Osteoblast (primary cell): ENCODE results near the gene ST3GAL2. TPM values are rescaled to one million over a fixed set of nuclear protein-coding genes. Genes with fewer than 3 reads are reported as not detected.

ENCODE experiments used
- DNase-seq: peaks from one replicate; pipeline ENCODE4 v3.0.0; 2011; ENCODE audit warnings: low spot score, mixed read lengths; ENCODE audit not compliant: insufficient read length; ENCODE audit errors: missing footprints
- H2AFZ ChIP-seq: 2 replicates; pipeline ENCODE4 v1.6.0; 2011; ENCODE audit warnings: mild to moderate bottlenecking, low read length
- H3K27ac ChIP-seq: 2 replicates; pipeline ENCODE4 v1.5.1; 2011; ENCODE audit warnings: mild to moderate bottlenecking, low read depth, low read length, moderate library complexity
- H3K27me3 ChIP-seq: 2 replicates; pipeline ENCODE4 v1.6.0; 2012; ENCODE audit warnings: mild to moderate bottlenecking, control low read depth, inconsistent platforms, low read length, moderate library complexity; ENCODE audit not compliant: insufficient read depth
- H3K36me3 ChIP-seq: 2 replicates; pipeline ENCODE4 v1.5.1; 2011; ENCODE audit warnings: mild to moderate bottlenecking, low read length, control low read depth, moderate library complexity; ENCODE audit not compliant: insufficient read depth
- H3K4me1 ChIP-seq: 2 replicates; pipeline ENCODE4 v1.5.1; 2011; ENCODE audit warnings: mild to moderate bottlenecking, low read length, control low read depth, moderate library complexity; ENCODE audit not compliant: insufficient read depth
- H3K4me2 ChIP-seq: 2 replicates; pipeline ENCODE4 v1.6.0; 2011; ENCODE audit warnings: mild to moderate bottlenecking, low read length; ENCODE audit not compliant: insufficient read depth
- H3K4me3 ChIP-seq: fragments of 200-600 bp; sonication (generic); 3 replicates; pipeline ENCODE4 v1.5.1; 2012; ENCODE audit warnings: mild to moderate bottlenecking, low read length, inconsistent platforms; ENCODE audit not compliant: insufficient read depth
- H3K79me2 ChIP-seq: 2 replicates; pipeline ENCODE4 v1.6.0; 2012; ENCODE audit warnings: mild to moderate bottlenecking, low read length, control low read depth, inconsistent platforms; ENCODE audit not compliant: insufficient read depth
- H3K9me3 ChIP-seq: 2 replicates; pipeline ENCODE4 v1.5.1; 2011; ENCODE audit warnings: low read depth, low read length, control low read depth
- H4K20me1 ChIP-seq: 2 replicates; pipeline ENCODE4 v1.6.0; 2012; ENCODE audit warnings: mild to moderate bottlenecking, low read length, control low read depth; ENCODE audit not compliant: insufficient read depth
- total RNA-seq: library from RNA; depleted of rRNA; stranded (reverse); fragments of >200 nt; gene quantifications from 2 replicates; pipeline ENCODE4 v1.2.3, GENCODE V29; 2012
- TF ChIP-seq, protein P1 (sequence below): IDR thresholded peaks from 2 replicates; pipeline ENCODE4 v1.5.1; 2011; ENCODE audit warnings: mild to moderate bottlenecking, low read depth, low read length, moderate library complexity; ENCODE audit errors: extremely low read depth

The ST3GAL2 gene
- total RNA-seq, 1 donor, result 22.4 TPM

DNA sequence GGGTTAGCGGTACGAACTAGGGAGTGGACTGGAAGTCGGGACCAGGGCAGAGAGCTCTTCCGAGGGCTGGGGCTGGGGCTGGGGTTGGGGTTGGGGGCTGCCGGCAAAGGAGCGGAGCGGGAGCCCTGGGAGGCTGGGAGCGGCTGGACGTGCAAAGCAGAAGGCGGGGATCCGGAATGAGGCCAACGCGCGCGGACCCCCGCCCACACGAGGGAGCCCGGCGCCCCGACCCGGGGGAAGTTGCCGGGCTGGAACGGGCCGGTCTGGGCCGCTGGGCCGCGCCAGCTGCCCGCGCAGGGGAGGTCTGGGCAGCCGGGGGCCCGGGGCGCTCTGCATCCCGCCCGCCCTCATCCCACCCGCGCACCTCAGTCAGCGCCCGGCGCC, 323 bp downstream of the ST3GAL2 start:
- no peak for DNase-seq
- H3K4me1 ChIP-seq, result peaks cover 28% of the 10 kb centered on the region
- TF ChIP-seq, protein P1, sequence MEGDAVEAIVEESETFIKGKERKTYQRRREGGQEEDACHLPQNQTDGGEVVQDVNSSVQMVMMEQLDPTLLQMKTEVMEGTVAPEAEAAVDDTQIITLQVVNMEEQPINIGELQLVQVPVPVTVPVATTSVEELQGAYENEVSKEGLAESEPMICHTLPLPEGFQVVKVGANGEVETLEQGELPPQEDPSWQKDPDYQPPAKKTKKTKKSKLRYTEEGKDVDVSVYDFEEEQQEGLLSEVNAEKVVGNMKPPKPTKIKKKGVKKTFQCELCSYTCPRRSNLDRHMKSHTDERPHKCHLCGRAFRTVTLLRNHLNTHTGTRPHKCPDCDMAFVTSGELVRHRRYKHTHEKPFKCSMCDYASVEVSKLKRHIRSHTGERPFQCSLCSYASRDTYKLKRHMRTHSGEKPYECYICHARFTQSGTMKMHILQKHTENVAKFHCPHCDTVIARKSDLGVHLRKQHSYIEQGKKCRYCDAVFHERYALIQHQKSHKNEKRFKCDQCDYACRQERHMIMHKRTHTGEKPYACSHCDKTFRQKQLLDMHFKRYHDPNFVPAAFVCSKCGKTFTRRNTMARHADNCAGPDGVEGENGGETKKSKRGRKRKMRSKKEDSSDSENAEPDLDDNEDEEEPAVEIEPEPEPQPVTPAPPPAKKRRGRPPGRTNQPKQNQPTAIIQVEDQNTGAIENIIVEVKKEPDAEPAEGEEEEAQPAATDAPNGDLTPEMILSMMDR, result no peak
- peak overlapping the region; percentile 70 for H3K27ac ChIP-seq
- peak overlapping the region; percentile 82 for H3K4me3 ChIP-seq
- no peaks in the 10 kb centered on the region for H3K9me3 ChIP-seq
- no peak overlapping the region for H2AFZ ChIP-seq
- peak overlapping the region; percentile 98 for H3K4me2 ChIP-seq
- H3K27me3 ChIP-seq, result no peaks in the 10 kb centered on the region
- peaks cover 33% of the 10 kb centered on the region for H4K20me1 ChIP-seq
- peaks cover 36% of the 10 kb centered on the region for H3K79me2 ChIP-seq
- H3K36me3 ChIP-seq, result peaks cover 5% of the 10 kb centered on the region

DNA sequence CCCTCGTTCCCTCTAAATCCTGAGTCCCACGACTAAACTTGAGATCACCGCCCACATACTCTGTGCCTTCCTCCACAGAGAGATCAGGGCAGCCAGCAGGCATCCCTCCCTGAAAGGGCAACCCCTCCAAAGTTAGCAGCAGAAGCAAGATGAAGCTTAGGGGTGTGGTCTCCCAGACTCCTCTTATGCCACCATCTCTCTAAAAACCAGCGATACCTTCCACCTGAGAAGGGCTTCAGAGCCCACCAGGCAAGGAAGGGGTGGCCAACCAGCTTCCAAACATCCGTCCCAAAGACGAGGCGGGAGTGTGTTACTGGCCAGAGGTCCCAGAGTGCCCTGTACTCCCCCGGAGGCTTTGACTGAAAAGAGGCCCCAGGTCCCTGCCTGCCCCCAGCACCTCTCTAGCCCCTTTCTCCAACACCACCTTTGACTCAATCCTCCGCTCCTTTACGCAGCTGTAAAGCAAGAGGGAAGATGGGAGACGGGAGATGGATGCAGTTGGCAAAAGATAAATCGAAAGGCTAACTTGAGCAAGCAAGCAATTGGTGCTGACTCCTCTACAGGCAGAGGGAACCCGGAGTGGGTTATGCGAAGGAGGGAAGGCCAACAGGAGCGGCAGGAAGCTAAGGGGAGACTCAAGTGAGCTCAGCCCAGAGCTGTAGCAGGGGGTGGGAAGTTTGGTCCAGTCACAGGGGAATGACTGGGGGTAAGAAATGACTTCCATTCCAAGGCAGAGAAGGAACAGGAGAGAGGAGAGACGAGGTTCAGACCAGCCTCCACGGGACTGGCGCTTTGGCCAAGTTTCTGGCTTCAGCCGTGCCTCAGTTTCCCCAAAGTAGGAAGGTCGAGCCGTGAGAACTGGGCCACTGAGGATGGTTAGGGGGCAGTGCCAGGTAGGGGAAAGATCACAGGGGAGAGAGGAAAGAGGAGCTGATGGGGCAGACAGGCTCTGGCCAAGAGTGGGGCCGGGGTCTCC, 1.0 kb downstream of the ST3GAL2 start:
- Histone ChIP-seq H3K79me2 (peaks cover 41% of the 10 kb centered on the region), H3K27ac (peak overlapping the region; percentile 70), H3K4me1 (peaks cover 35% of the 10 kb centered on the region)

DNA sequence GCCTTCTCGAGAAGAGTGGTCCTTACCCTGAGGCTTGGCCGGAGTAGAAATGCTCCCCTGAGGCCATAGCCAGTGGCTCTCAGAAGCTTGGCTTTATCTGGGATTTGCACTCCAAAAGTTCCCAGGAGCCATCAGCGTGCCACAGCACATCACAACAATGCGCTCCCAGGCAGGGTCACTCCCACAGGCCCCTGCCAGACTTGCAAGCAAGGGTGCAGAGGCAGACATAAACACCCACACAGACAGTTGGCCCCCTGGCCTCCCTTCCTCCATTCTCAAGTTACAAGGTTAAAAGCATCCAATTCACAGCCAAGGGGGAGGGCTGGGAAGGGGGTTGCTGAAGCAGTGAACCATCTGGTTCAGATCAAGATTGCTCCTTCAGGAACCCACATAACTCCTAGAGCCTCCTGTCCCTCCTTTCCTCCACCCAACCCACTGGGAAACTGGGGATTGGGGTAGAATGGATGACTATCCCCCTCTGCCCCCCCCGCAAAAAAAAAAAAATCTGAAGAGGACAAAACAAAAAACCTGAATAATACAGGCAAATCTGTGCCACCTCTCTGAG, 1.8 kb downstream of the ST3GAL2 start:
- Histone ChIP-seq H3K79me2 (peaks cover 47% of the 10 kb centered on the region), H2AFZ (no peak overlapping the region), H3K4me2 (peak overlapping the region; percentile 98), H3K27me3 (no peaks in the 10 kb centered on the region), H4K20me1 (peaks cover 46% of the 10 kb centered on the region), H3K9me3 (no peaks in the 10 kb centered on the region), H3K4me1 (peaks cover 41% of the 10 kb centered on the region), H3K27ac (peak overlapping the region; percentile 70), H3K36me3 (peaks cover 5% of the 10 kb centered on the region), H3K4me3 (peak overlapping the region; percentile 82)
- DNase-seq, result peak; percentile 93
- TF ChIP-seq, protein P1, result no peak

More for the DNA sequence above, 1.0 kb downstream of the ST3GAL2 start:
- Histone ChIP-seq H3K4me3 (peak overlapping the region; percentile 82), H2AFZ (peak overlapping the region; percentile 66), H3K36me3 (peaks cover 5% of the 10 kb centered on the region), H3K9me3 (no peaks in the 10 kb centered on the region), H4K20me1 (peaks cover 40% of the 10 kb centered on the region), H3K4me2 (peak overlapping the region; percentile 98), H3K27me3 (no peaks in the 10 kb centered on the region)
- peak; percentile 96 for DNase-seq
- TF ChIP-seq, protein P1, result no peak
